OCI-LY3 (cell line): ENCODE results near the gene SIN3B.

Experiments
- H2AFZ ChIP-seq: fragments of 200-600, 300-600 bp; shearing (Covaris generic); 2 replicates; pipeline ENCODE4 v1.6.0; 2014; ENCODE audit warnings: antibody characterized with exemption, low read depth, low read length
- H3K27ac ChIP-seq: fragments of 200-600, 300-600 bp; sonication (generic); 2 replicates; pipeline ENCODE4 v1.5.1; 2014; ENCODE audit warnings: mild to moderate bottlenecking, low read length, moderate library complexity, mixed read lengths
- H3K27me3 ChIP-seq: fragments of 200-600, 300-600 bp; sonication (generic); 2 replicates; pipeline ENCODE4 v1.6.1; 2014; ENCODE audit warnings: low read depth, low read length, mixed read lengths
- H3K36me3 ChIP-seq: fragments of 200-600, 300-600 bp; sonication (generic); replicated peaks from 2 replicates; pipeline ENCODE3; 2014; ENCODE audit warnings: low read depth, low read length, mixed read lengths
- H3K4me1 ChIP-seq: fragments of 300-600, 200-600 bp; sonication (generic); 2 replicates; pipeline ENCODE4 v1.6.1; 2014; ENCODE audit warnings: low read length, mixed read lengths
- H3K4me2 ChIP-seq: fragments of 200-600, 300-600 bp; sonication (generic); 2 replicates; pipeline ENCODE4 v1.6.1; 2014; ENCODE audit warnings: low read length, mixed read lengths
- H3K4me3 ChIP-seq: fragments of 300-600, 200-600 bp; sonication (generic); 2 replicates; pipeline ENCODE4 v1.5.1; 2014; ENCODE audit warnings: antibody characterized with exemption, mild to moderate bottlenecking, low read length, moderate library complexity
- H3K79me2 ChIP-seq: fragments of 300-600, 200-600 bp; shearing (Covaris generic); 2 replicates; pipeline ENCODE4 v1.6.1; 2014; ENCODE audit warnings: mild to moderate bottlenecking, low read length, mixed read lengths
- H3K9ac ChIP-seq: fragments of 300-600, 200-600 bp; shearing (Covaris generic); 2 replicates; pipeline ENCODE4 v1.6.0; 2014; ENCODE audit warnings: mild to moderate bottlenecking, low read length, moderate library complexity
- H3K9me3 ChIP-seq: fragments of 200-600, 300-600 bp; shearing (Covaris generic); 2 replicates; pipeline ENCODE4 v1.6.1; 2014; ENCODE audit warnings: low read length, mixed read lengths; ENCODE audit not compliant: insufficient read depth
- H4K20me1 ChIP-seq: fragments of 200-600, 300-600 bp; sonication (generic); 2 replicates; pipeline ENCODE4 v1.6.1; 2016; ENCODE audit warnings: low read length, mixed read lengths; ENCODE audit not compliant: insufficient read depth
- EZH2phosphoT487 ChIP-seq: fragments of 200-600 bp; shearing (Covaris generic); IDR thresholded peaks from 2 replicates; pipeline ENCODE4 v1.6.1; 2018; ENCODE audit warnings: antibody characterized with exemption, mixed run types, low read depth
- TF ChIP-seq, protein P1 (sequence below): fragments of 200-600, 300-600 bp; sonication (generic); IDR thresholded peaks from 2 replicates; pipeline ENCODE4 v1.5.1; 2014; ENCODE audit warnings: antibody characterized with exemption, low read length, low read depth

Gene SIN3B

DNA sequence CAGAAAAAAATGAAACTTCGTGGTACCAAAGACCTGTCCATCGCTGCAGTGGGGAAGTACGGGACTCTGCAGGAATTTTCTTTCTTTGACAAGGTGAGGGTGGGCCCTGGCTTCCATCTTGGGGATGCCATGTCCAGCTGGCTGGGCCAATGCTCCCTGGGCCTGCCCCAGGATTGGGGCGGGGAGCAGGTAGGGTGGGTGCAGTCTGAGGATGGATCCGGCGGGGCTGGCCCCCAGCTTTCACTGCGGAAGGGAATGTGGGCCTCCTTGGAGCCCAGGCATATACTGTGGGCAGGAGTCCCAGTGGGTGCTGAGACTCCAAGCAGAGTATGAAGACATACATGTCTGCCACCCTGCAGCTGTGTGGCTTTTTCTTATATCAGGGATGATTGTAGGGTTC is 23.9 kb downstream of the SIN3B start:
- H3K79me2 ChIP-seq: no peaks in the 10 kb centered on the region
- no peaks in the 10 kb centered on the region for H3K27me3 ChIP-seq
- no peak overlapping the region for H3K9ac ChIP-seq
- H3K36me3 ChIP-seq: peaks cover 47% of the 10 kb centered on the region
- peaks cover 16% of the 10 kb centered on the region for H3K4me1 ChIP-seq
- H3K4me2 ChIP-seq: no peak overlapping the region
- H3K27ac ChIP-seq: no peak overlapping the region
- 0 out of 2 replicates have a peak, but pooled peaks cover 3% of the 10 kb centered on the region for H4K20me1 ChIP-seq
- no peak for TF ChIP-seq EZH2phosphoT487
- TF ChIP-seq, protein P1, sequence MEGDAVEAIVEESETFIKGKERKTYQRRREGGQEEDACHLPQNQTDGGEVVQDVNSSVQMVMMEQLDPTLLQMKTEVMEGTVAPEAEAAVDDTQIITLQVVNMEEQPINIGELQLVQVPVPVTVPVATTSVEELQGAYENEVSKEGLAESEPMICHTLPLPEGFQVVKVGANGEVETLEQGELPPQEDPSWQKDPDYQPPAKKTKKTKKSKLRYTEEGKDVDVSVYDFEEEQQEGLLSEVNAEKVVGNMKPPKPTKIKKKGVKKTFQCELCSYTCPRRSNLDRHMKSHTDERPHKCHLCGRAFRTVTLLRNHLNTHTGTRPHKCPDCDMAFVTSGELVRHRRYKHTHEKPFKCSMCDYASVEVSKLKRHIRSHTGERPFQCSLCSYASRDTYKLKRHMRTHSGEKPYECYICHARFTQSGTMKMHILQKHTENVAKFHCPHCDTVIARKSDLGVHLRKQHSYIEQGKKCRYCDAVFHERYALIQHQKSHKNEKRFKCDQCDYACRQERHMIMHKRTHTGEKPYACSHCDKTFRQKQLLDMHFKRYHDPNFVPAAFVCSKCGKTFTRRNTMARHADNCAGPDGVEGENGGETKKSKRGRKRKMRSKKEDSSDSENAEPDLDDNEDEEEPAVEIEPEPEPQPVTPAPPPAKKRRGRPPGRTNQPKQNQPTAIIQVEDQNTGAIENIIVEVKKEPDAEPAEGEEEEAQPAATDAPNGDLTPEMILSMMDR: no peak
- no peaks in the 10 kb centered on the region for H3K9me3 ChIP-seq
- H3K4me3 ChIP-seq: no peak overlapping the region
- H2AFZ ChIP-seq: no peak overlapping the region

GRCh38 chr19:16856091-16856490 is 26.9 kb downstream of the SIN3B start:
- peaks cover 31% of the 10 kb centered on the region for H3K36me3 ChIP-seq
- no peaks in the 10 kb centered on the region for H3K27me3 ChIP-seq

DNA sequence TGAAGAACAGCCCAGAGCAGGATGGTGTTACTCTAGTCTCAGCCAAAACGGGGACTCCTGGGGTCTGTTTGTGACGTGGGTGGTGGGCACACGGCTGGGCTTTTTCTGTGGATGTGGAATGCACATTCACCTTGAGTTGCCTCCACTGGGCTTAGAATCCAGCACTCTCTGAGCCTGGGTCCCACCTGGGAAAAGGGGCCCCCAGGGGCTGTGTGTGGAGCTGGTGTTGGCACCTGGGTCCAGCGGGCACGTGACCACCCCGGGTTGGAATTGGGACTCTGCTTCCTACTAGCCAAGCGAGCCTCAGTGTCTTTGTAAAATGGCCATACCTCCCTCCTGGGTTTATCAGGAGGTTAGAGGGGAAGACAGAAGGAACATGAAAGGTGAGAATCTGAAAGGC is 30.4 kb downstream of the SIN3B start:
- Histone ChIP-seq H3K4me2 (no peak overlapping the region), H3K9ac (no peak overlapping the region), H4K20me1 (no peaks in the 10 kb centered on the region), H2AFZ (no peak overlapping the region), H3K27me3 (no peaks in the 10 kb centered on the region), H3K79me2 (no peaks in the 10 kb centered on the region), H3K4me3 (no peak overlapping the region), H3K9me3 (no peaks in the 10 kb centered on the region), H3K27ac (no peak overlapping the region), H3K36me3 (peaks cover 20% of the 10 kb centered on the region), H3K4me1 (peaks cover 6% of the 10 kb centered on the region; the same call in 1 of the 2 replicates)
- TF ChIP-seq EZH2phosphoT487: no peak
- TF ChIP-seq, protein P1: no peak

More at GRCh38 chr19:16856091-16856490, 26.9 kb downstream of the SIN3B start:
- H3K9me3 ChIP-seq: no peaks in the 10 kb centered on the region
- 0 out of 2 replicates have a peak, but pooled peaks cover 3% of the 10 kb centered on the region for H4K20me1 ChIP-seq
- H3K79me2 ChIP-seq: no peaks in the 10 kb centered on the region
- no peak overlapping the region for H2AFZ ChIP-seq
- H3K27ac ChIP-seq: no peak overlapping the region
- no peak overlapping the region for H3K9ac ChIP-seq
- TF ChIP-seq EZH2phosphoT487: no peak
- TF ChIP-seq, protein P1: no peak
- H3K4me2 ChIP-seq: no peak overlapping the region
- H3K4me1 ChIP-seq: no peaks in the 10 kb centered on the region
- H3K4me3 ChIP-seq: no peak overlapping the region

GRCh38 chr19:16860118-16860517 is 30.9 kb downstream of the SIN3B start:
- Histone ChIP-seq H3K4me1 (peaks cover 6% of the 10 kb centered on the region; the same call in 1 of the 2 replicates), H3K79me2 (no peaks in the 10 kb centered on the region), H3K4me2 (no peak overlapping the region), H4K20me1 (no peaks in the 10 kb centered on the region), H3K4me3 (no peak overlapping the region), H3K9ac (no peak overlapping the region), H3K27ac (no peak overlapping the region), H3K9me3 (no peaks in the 10 kb centered on the region), H3K36me3 (peaks cover 15% of the 10 kb centered on the region), H3K27me3 (no peaks in the 10 kb centered on the region), H2AFZ (no peak overlapping the region)
- TF ChIP-seq EZH2phosphoT487: no peak
